Gastroesophageal sphincter (tissue), 3 donors: ENCODE measurements around the gene TAF7.

Experiments
- CTCF ChIP-seq, 4 experiments: fragments of 200-600 bp in 2 of 4; fragments of 450-650 bp in 2 of 4; sonication (generic) in 1 of 4; IDR thresholded peaks; one replicate each; pipeline ENCODE4 v1.5.1; 2017 to 2019; ENCODE audit warnings: antibody characterized with exemption in 4 of 4, mild to moderate bottlenecking in 2 of 4, moderate library complexity in 2 of 4
- EP300 ChIP-seq: sonication (generic); formaldehyde crosslinking; IDR thresholded peaks from one replicate; pipeline ENCODE4 v1.6.1; 2017; ENCODE audit warnings: antibody characterized with exemption, mild to moderate bottlenecking
- POLR2A ChIP-seq, 2 donors: fragments of 450-650 bp; IDR thresholded peaks; one replicate each; pipeline ENCODE4 v1.6.1; 2017; ENCODE audit warnings: antibody characterized with exemption in 2 of 2, mild to moderate bottlenecking in 2 of 2, moderate library complexity in 1 of 2
- POLR2AphosphoS5 ChIP-seq: sonication (generic); formaldehyde crosslinking; IDR thresholded peaks from one replicate; pipeline ENCODE4 v1.6.1; 2017; ENCODE audit warnings: antibody characterized with exemption

- TF ChIP-seq CTCF (IDR thresholded peaks at IDR 0.05) (peak in 3 of 4 experiments; percentile 14 to 47 (median 23)), POLR2A (IDR thresholded peaks at IDR 0.05) (no peak), POLR2AphosphoS5 (no peak), EP300 (no peak)
Measured at GRCh38 chr5:141354900-141355469, 34.4 kb upstream of the TAF7 start, which contains the start of gene PCDHGA4.
